Right ventricle myocardium inferior (tissue), 1 donor: Measurements from ENCODE around the gene PTPRK. TPM values are rescaled to one million over a fixed set of nuclear protein-coding genes. Genes with fewer than 3 reads are reported as not detected.

ENCODE experiments used
- ATAC-seq: fragments of 200-7000 bp; cut with Tn5 transposase; one replicate; pipeline ENCODE4 v1.9.1; 2020; ENCODE audit warnings: mild to moderate bottlenecking, moderate library complexity
- DNase-seq: peaks from one replicate; pipeline ENCODE4 v3.0.0; 2021; ENCODE audit errors: missing footprints
- intact Hi-C: fragments of 100-400 bp; cut with DNase I; formaldehyde crosslinking; loops from one replicate; pipeline ENCODE4 v1.11.0; 2022
- long read RNA-seq: library from polyadenylated mRNA; unstranded; transcript quantifications from one replicate; pipeline ENCODE4 v2.0.0, GENCODE V29; 2021
- total RNA-seq: library from RNA; stranded (reverse); fragmentation: NEBNext Ultra II Directional; extraction: Animal tissue kit (Norgen Biotek cat#: 25700); gene quantifications from one replicate; pipeline ENCODE4 v1.2.1, GENCODE V29; 2021
- donor health status: DM: no; HTN: yes; CAD: no; lungs with severe emphysema.

Gene PTPRK
- 30.1 TPM for total RNA-seq
- long read RNA-seq, full-length matches to known transcripts, result 7 of 14 reads
- long read RNA-seq, partial matches to known transcripts, result 2 of 14 reads
- long read RNA-seq, other reads (novel, unspliced or antisense), result 5 of 14 reads

- ATAC-seq (peak; percentile 96), DNase-seq (peak; percentile 94)
- intact Hi-C loops, result loop anchor here (2.0 to 5.0 kb wide), 2 partner anchors 128 to 207 kb away; no protein-coding TSS in a partner anchor
Observed at GRCh38 chr6:128520436-128521281, at the start of gene PTPRK. Gene PTPRK (minus strand): TSS chr6:128520599. CDS start chr6:128520358, 241 bp downstream.

- intact Hi-C loops, result no loop called here
- no peak for ATAC-seq
- no peak for DNase-seq
Observed at GRCh38 chr6:128567029-128567428, 46.6 kb upstream of the PTPRK start.

GRCh38 chr6:128560966-128561365, 40.6 kb upstream of the PTPRK start:
- intact Hi-C loops, result no loop called here
- DNase-seq, result no peak
- no peak for ATAC-seq

- ATAC-seq (no peak), DNase-seq (no peak)
- intact Hi-C loops, result no loop called here
Observed at GRCh38 chr6:128558924-128559323, 38.5 kb upstream of the PTPRK start.

- ATAC-seq (no peak), DNase-seq (no peak)
- intact Hi-C loops, result no loop called here
Observed at GRCh38 chr6:128558021-128558420, 37.6 kb upstream of the PTPRK start.

- no peak for ATAC-seq
- intact Hi-C loops, result no loop called here
- no peak for DNase-seq
Observed at GRCh38 chr6:128557081-128557480, 36.7 kb upstream of the PTPRK start.

- intact Hi-C loops, result no loop called here
- DNase-seq (no peak), ATAC-seq (no peak)
Observed at GRCh38 chr6:128554302-128554701, 33.9 kb upstream of the PTPRK start.

- no peak for DNase-seq
- intact Hi-C loops, result no loop called here
- ATAC-seq, result no peak
Observed at GRCh38 chr6:128541261-128541660, 20.9 kb upstream of the PTPRK start.

GRCh38 chr6:128538763-128539162, 18.4 kb upstream of the PTPRK start:
- intact Hi-C loops, result no loop called here
- DNase-seq (no peak), ATAC-seq (no peak)

- DNase-seq (no peak), ATAC-seq (no peak)
Observed at GRCh38 chr6:128532827-128533226, 12.4 kb upstream of the PTPRK start.

GRCh38 chr6:128532136-128532535, 11.7 kb upstream of the PTPRK start:
- intact Hi-C loops, result no loop called here
- ATAC-seq, result no peak

More at GRCh38 chr6:128532827-128533226, 12.4 kb upstream of the PTPRK start:
- intact Hi-C loops, result no loop called here

GRCh38 chr6:128531696-128532095, 11.3 kb upstream of the PTPRK start:
- no peak for ATAC-seq
- DNase-seq, result no peak
- intact Hi-C loops, result no loop called here

More at GRCh38 chr6:128532136-128532535, 11.7 kb upstream of the PTPRK start:
- no peak for DNase-seq

- intact Hi-C loops, result no loop called here
- DNase-seq (no peak), ATAC-seq (no peak)
Observed at GRCh38 chr6:128528241-128528640, 7.8 kb upstream of the PTPRK start.

- intact Hi-C loops, result no loop called here
- DNase-seq (no peak), ATAC-seq (no peak)
Observed at GRCh38 chr6:128527375-128527774, 7.0 kb upstream of the PTPRK start.

GRCh38 chr6:128526152-128526914, 5.9 kb upstream of the PTPRK start:
- ATAC-seq (no peak), DNase-seq (no peak)
- intact Hi-C loops, result no loop called here

GRCh38 chr6:128525406-128525805, 5.0 kb upstream of the PTPRK start:
- no peak for DNase-seq
- no peak for ATAC-seq
- intact Hi-C loops, result no loop called here

GRCh38 chr6:128521282-128521632, 858 bp upstream of the PTPRK start:
- intact Hi-C loops, result loop anchor here (2.0 to 5.0 kb wide), 2 partner anchors 128 to 206 kb away; no protein-coding TSS in a partner anchor
- DNase-seq (no peak), ATAC-seq (no peak)

GRCh38 chr6:128519931-128520435, 416 bp downstream of the PTPRK start:
- intact Hi-C loops, result loop anchor here (2.0 to 5.0 kb wide), 5 partner anchors 98 to 453 kb away; no protein-coding TSS in a partner anchor
- DNase-seq, result peak; percentile 80

More at GRCh38 chr6:128519931-128520435, 416 bp downstream of the PTPRK start:
- ATAC-seq, result peak; percentile 58
